NCI-H1417 (cell line): ENCODE results near the gene LOXL1.
A peak's percentile ranks its signal among the peaks of the same experiment; 100 is the strongest.

ENCODE experiments used
- DNase-seq, 3 experiments: peaks; one replicate each; lab custom pipeline; 2025; lab: John Stamatoyannopoulos, UW

LOXL1 gene

DNA sequence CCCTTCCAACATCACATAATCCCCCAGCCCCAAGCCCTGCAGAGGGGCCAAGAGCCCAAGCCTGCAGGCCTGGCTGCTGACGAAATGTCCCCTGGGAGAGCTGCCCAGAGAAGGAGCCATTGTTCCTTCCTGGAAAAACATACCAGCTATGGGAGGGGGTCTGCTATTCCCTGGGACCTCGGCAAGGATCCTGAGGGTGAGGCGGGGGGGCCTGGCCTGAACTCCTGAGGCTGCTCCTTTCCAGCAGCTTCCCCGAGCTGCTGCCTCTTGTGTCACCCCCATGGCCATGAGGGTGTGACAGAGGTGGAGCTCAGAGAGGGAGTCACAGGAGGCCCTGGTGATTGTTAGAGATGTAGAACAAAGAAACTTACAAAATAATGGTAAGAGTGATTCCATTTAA is 12.9 kb downstream of the LOXL1 start:
- DNase-seq: no peak

- no peak for DNase-seq
These were observed 14.1 kb downstream of the LOXL1 start for GRCh38 chr15:73940061-73940981.

DNA sequence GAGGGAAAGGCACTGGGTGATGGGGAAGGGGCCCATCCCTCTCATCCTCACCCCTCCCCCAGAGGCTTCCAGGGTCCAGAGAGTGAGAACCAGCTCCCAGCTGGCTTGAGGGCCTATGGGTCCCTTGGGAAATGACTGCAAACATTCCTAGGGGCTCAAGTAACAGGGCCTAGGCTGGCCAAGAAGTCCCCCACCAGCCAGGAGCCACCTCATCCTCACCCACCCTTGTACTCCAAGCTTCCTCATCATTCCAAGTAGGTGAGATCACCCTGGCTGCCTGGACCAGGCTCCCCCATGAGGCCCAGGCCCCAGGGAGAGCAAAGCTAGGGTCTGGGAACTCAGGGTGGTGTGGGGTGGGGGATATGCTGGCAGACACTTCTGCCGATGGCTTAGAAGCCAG is 14.8 kb downstream of the LOXL1 start:
- DNase-seq: no peak

GRCh38 chr15:73941449-73941848 is 15.2 kb downstream of the LOXL1 start:
- no peak for DNase-seq

- DNase-seq: peak in 2 of 3 experiments; percentile 15 to 30
These were observed 15.8 kb downstream of the LOXL1 start for GRCh38 chr15:73941871-73942635.

- no peak for DNase-seq
These were observed 16.5 kb downstream of the LOXL1 start for GRCh38 chr15:73942751-73943270.

DNA sequence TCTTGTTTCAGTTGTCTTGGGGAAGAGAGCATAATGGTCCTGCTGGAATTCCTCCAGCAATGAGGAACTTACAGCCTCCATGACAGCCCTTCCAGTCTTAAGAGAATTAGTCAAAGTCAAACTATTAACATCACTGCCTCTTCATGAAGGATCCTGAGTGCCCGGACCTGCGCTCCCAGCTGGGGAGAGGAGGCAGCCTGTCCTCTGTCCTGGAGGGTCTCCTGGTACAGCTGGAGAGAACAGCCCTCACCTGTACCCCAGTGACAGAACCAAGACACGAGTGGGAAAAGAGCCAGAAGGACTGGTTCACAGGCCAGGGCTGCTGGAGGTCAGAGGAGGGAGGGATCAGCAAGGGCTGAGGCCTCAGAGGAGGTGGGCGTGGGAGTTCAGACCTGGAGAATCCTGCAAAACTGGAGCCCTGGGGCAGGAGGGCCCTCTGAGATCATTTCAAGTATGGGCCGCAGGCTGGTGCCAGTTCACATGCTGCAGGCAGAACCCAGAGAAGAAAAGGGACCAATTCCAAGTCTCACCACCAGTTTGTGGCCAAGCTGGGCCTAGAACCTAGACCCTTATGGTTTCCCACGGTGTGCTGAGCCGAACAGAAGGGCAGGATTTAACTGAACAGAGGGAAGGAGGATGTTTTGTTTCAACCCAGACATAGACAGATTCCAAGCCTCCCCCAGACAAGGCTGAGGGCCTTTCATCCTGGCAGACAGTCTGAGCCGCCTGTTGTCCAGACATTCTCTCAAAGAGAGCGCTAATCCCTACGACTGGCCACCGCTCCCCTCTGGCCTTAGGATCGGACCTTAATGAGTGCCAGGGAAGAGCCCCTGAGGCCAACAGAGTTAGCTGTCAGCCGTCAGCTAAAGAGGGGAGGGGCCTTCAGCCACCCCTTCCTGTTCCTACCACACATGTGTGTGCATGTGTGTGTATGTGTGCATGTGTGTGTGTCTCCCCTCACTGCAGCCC is 18.2 kb downstream of the LOXL1 start:
- no peak for DNase-seq

DNA sequence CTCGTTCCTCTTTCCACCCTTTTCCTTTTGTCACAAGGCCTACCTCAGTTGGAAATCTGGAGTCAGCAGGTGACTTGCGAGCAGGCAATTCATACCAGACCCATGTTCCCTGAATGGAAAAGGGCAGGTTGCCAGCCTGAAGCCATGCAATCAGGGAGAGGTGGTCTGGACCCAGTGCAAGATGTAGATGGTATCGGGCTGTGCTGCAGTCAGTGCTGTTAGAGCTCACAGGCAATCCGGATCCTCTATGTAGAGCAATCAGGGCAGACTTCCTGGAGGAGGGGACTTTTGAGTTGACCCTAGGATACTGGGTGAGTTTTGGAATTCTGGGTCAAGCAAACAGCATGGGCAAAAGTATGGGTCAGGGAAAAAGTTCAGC is 18.9 kb downstream of the LOXL1 start:
- DNase-seq: no peak

DNA sequence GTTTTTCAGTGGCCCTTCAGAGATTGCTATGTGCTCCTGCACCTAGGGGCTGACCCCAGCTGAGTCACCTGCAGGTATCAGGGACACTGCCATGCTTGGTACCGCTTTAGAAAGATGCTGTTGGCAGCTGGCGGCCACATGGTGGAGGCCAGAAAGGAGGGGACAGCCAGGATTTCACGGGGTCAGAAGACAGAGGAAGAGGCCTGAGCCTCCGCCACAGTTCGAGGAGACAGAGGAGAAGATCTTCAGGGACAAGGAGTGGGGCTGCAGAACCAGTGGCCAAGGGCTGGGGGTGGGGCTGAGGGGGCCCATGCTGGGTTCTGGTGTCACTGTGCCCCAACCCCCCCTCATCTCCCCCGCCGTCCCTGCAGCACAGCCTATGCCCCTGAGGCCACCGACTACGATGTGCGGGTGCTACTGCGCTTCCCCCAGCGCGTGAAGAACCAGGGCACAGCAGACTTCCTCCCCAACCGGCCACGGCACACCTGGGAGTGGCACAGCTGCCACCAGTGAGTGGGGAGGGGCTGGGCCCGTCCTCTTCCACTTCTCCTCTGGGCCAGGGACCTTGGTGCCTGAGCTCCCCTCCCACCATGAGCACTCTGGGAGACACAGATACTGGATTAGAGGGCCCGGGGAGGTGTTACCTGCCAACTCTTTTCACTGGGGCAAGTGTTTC is 19.9 kb downstream of the LOXL1 start:
- DNase-seq: no peak

DNA sequence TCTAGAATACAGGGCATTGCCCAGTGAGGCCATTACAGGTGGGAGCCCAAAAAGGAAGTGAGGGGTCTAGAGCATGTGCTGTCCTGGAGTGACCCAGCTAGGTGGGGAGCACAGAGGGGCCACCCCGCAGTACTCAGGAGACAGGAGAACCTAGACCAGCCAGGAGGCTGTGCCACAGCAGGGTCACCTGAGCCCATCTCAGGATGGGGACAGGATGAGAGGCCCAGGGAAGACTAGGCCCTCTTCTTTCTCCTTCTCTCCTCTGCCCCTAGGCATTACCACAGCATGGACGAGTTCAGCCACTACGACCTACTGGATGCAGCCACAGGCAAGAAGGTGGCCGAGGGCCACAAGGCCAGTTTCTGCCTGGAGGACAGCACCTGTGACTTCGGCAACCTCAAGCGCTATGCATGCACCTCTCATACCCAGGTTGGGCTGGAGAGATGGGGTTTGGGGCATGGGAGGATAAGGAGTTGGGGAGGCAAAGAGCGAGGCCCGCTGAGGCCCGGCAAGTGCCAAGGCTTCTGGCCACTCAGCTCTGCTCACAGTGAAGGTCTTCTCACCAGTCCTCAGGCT is 20.6 kb downstream of the LOXL1 start:
- no peak for DNase-seq

DNA sequence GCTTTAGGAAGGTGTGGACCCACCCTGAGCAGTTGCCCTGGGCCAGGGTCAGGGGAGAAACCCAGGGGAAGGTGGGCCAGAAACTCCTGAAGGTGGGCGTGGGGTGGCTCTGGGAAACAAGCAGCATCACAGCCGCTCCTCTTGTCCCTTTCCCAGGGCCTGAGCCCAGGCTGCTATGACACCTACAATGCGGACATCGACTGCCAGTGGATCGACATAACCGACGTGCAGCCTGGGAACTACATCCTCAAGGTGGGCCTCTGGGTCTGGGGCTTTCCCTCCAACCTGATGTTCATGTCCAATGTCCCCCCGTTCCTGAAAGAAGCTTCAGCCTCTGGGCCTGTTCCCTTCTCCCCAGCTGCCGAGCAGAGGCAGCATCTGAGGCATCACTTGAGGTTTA is 21.4 kb downstream of the LOXL1 start:
- no peak for DNase-seq

DNA sequence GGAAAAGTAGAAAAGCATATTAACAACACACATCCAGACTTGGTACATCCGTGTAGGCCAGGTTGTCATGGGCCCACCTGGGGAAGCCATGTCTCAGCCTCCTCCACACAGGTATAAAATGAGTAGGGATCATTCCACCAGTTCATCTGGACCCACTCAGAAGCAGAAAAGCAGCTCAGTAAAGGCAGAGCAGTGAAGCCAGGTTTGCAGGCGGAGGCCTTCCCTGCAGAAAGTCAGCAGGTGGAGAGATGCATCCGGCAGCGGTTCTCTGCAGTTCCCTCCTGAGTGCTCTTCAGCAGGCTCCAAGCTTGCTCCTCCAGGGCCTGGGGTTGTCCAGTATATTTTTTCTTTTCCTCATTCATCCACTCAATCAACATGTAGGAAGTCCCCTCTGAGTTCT is 22.1 kb downstream of the LOXL1 start:
- DNase-seq: no peak

GRCh38 chr15:73948982-73949381 is 22.7 kb downstream of the LOXL1 start:
- no peak for DNase-seq

DNA sequence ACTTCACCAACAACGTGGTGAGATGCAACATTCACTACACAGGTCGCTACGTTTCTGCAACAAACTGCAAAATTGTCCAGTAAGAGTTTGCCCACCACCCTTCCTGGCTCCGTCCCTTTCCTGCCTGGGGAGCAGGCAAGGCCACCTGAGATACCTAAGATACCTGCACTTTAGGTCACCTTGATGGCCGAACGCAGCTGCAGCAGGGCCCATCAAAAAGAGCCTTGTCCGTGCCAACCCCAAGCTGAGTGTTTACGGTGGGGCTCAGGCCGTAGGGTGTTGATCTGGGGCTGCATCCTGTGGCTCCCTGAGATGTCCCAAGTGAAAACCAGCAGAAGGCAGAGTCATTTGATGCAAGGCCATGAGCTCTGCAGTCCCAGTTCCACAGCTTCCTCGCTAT is 23.2 kb downstream of the LOXL1 start:
- no peak for DNase-seq

DNA sequence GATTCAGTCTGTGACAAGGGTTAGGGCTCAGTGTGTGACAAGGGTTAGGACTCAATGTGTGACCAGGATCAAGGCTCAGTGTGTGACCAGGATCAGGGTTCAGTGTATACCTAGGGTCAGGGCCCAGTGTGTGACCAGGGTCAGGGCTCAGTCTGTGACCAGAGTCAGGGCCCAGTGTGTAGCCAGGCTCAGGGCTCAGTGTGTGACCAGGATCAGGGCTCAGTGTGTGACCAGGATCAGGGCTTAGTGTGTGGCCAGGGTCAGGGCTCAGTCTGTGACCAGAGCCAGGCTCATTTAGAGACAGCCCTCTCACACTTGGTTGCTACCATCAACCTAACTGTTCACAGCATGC is 24.2 kb downstream of the LOXL1 start:
- no peak for DNase-seq

DNA sequence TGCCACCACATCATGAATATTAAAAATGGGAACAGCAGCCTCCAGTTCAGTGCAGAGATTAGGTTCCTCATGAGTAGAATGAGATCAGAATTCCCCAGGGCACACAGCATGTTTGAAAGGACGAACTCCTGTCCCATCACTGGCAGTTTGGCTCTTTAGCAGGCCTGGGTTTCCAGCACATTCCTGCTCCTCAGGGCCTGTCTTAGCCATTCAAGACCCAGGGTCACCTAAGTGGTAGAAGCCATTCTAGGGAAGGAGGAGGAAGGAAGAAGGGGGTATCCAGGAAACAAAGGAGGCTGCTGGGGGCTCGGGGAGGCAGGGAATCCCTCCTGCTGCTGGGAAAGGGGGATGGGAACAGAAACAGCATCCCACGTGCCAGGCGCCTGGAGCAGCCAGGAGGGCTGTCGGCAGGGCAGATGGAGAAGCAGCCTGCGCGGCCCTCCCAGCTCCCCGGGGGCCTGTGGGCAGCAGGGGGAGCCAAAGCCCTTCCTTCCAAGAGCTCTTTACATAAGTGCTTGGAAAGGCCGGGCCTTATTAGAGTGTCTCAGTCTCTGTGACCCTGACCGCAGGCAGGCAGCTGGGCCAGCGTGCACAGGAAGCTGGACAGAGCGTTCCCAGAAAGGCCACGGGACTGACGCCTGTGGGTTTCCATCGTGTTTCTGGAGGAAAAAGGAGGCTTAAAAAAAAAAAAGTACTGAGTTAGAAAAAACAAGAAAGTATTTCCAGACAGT is 24.7 kb downstream of the LOXL1 start:
- peak; percentile 77 to 91 (median 84) for DNase-seq

- DNase-seq: no peak
These were observed 25.3 kb downstream of the LOXL1 start for GRCh38 chr15:73951601-73952000.

GRCh38 chr15:73952171-73952912 is 26.1 kb downstream of the LOXL1 start:
- DNase-seq: no peak

DNA sequence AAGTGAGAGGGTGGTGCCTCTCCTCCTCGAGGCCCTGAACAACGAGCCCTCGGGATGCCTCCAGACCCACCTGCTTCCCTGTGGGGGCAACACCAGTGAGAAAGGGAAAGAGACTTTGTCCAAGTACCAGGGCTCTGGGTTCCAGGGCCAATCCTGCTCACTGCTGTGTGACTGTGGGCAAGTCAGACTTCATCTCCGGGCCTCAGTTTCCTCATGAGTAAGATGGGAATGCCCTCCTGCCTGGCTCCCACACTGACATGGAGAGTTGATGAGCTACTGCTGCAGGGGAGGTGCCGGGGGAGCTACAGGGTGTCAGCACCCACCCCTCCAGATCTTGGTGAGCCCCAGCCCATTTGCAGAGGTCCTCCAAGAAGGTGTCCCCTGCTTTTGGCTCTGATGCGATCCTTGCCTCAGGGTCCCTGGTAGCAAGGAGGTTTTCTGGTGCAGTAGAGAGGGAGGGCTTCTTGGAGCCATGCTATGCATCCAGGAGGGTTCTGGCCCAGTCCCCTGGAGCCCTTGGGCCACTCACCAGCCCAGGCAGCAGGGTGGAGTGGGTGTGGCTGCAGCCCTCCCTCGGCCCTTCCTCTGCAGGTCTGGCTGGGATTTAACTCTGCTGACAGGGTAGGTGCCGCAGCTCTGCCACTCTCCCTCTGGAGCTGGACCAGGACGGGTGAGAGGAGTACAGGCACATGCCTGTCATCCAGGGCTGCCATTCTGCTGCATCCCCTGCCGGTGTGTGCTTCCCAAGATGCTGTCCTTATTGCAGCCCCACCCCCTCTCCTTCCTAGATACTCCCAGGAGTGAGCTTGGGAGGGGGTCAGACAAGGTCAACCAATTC is 26.9 kb downstream of the LOXL1 start:
- DNase-seq: no peak
